PFSK-1 (cell line): ENCODE measurements around the gene CAPZA2. TPM values are rescaled to one million over a fixed set of nuclear protein-coding genes. Genes with fewer than 3 reads are reported as not detected.

ENCODE experiments used
- FOXP2 ChIP-seq: optimal IDR thresholded peaks from 2 replicates; pipeline ENCODE3; 2011; ENCODE audit warnings: borderline replicate concordance, control low read depth, inconsistent platforms; ENCODE audit not compliant: insufficient read depth; ENCODE audit errors: extremely low read length, extremely low read depth
- POLR2AphosphoS5 ChIP-seq: IDR thresholded peaks from 2 replicates; pipeline ENCODE4 v1.6.1; 2012; ENCODE audit warnings: low read depth, mild to moderate bottlenecking, control low read depth, low read length, moderate library complexity
- REST ChIP-seq, 2 experiments: IDR thresholded peaks; 2 replicates each; pipeline versions ENCODE4 v1.6.1 to v1.8.0; 2011 to 2012; ENCODE audit warnings: low read depth in 2 of 2, low read length in 2 of 2, control low read depth in 1 of 2, inconsistent platforms in 1 of 2, mild to moderate bottlenecking in 1 of 2, moderate library complexity in 1 of 2; ENCODE audit not compliant: insufficient read depth in 1 of 2
- SIN3A ChIP-seq: IDR thresholded peaks from 2 replicates; pipeline ENCODE4 v1.6.1; 2012; ENCODE audit warnings: mild to moderate bottlenecking, low read length, moderate library complexity, borderline replicate concordance; ENCODE audit not compliant: insufficient read depth
- TAF1 ChIP-seq: IDR thresholded peaks from 2 replicates; pipeline ENCODE4 v1.6.1; 2012; ENCODE audit warnings: low read length, control low read depth, borderline replicate concordance; ENCODE audit not compliant: insufficient read depth
- polyA plus RNA-seq: library from polyadenylated mRNA; unstranded; fragments of >200 nt; gene quantifications from one replicate; pipeline ENCODE4 v1.2.1, GENCODE V29; 2012; ENCODE audit warnings: low read depth, missing spikeins; ENCODE audit not compliant: insufficient read length

CAPZA2 gene
- 43.9 TPM for polyA plus RNA-seq

- TF ChIP-seq SIN3A (no peak), REST (IDR thresholded peaks at IDR 0.05; ENCODE audit: insufficient read depth in 1 of 2, low read depth in 2 of 2, low read length in 2 of 2) (no peak), POLR2AphosphoS5 (peak; percentile 81), TAF1 (peak; percentile 90), FOXP2 (no peak)
Measured at GRCh38 chr7:116862234-116862950, at the start of gene CAPZA2. CAPZA2 (plus strand) TSS chr7:116862587; CDS start chr7:116862612, 25 bp downstream.

- TF ChIP-seq FOXP2 (no peak), REST (IDR thresholded peaks at IDR 0.05; ENCODE audit: insufficient read depth in 1 of 2, low read depth in 2 of 2, low read length in 2 of 2) (no peak), TAF1 (no peak)
Measured at GRCh38 chr7:116812860-116813259, 49.5 kb upstream of the CAPZA2 start.

- TF ChIP-seq REST (IDR thresholded peaks at IDR 0.05; ENCODE audit: insufficient read depth in 1 of 2, low read depth in 2 of 2, low read length in 2 of 2) (peak in 1 of 2 experiments; percentile 67; a peak in 1 of 4 replicates), POLR2AphosphoS5 (no peak)
Measured at GRCh38 chr7:116815041-116815440, 47.3 kb upstream of the CAPZA2 start.

- no peak for TF ChIP-seq POLR2AphosphoS5
- no peak for TF ChIP-seq SIN3A
- TF ChIP-seq FOXP2 = no peak
- no peak for TF ChIP-seq REST (IDR thresholded peaks at IDR 0.05; ENCODE audit: insufficient read depth in 1 of 2, low read depth in 2 of 2, low read length in 2 of 2)
- no peak for TF ChIP-seq TAF1
Measured at GRCh38 chr7:116820149-116820548, 42.2 kb upstream of the CAPZA2 start.

GRCh38 chr7:116824449-116824848, 37.9 kb upstream of the CAPZA2 start:
- TF ChIP-seq FOXP2 (no peak), SIN3A (no peak), TAF1 (no peak)
